Stimulated activated CD8-positive, alpha-beta memory T cell treated with anti-CD3 and anti-CD28 coated beads, Interleukin-4, amount 100 ng/mL, for 1 hour (primary cell): ENCODE measurements around the gene NCOR1.
"Not testable (repeated sequence)": the region's sequence is repeated elsewhere in the genome, so short reads cannot be mapped to it uniquely, and the experiment has no call there.

Experiments used
- DNase-seq, 2 donors: peaks; one replicate each; pipeline ENCODE4 v3.0.0-alpha.2; 2020; ENCODE audit warnings: low read depth in 2 of 2, low spot score in 1 of 2

NCOR1 gene

GRCh38 chr17:16215965-16216316, 607 bp upstream of the NCOR1 start:
- no peak for DNase-seq

GRCh38 chr17:16215002-16215272, 397 bp downstream of the NCOR1 start:
- DNase-seq, result no peak

GRCh38 chr17:16214190-16215001, 938 bp downstream of the NCOR1 start:
- no peak for DNase-seq

GRCh38 chr17:16212793-16213192, 2.5 kb downstream of the NCOR1 start:
- DNase-seq, result no peak

GRCh38 chr17:16211590-16211989, 3.7 kb downstream of the NCOR1 start:
- DNase-seq, result no peak

GRCh38 chr17:16204763-16205162, 10.6 kb downstream of the NCOR1 start:
- not testable (repeated sequence) for DNase-seq

- DNase-seq, result not testable (repeated sequence)
Observed at GRCh38 chr17:16202554-16203500, 12.5 kb downstream of the NCOR1 start.

GRCh38 chr17:16201693-16202131, 13.6 kb downstream of the NCOR1 start:
- not testable (repeated sequence) for DNase-seq

GRCh38 chr17:16199093-16199492, 16.2 kb downstream of the NCOR1 start:
- DNase-seq, result no peak

- no peak for DNase-seq
Observed at GRCh38 chr17:16197276-16197675, 18.1 kb downstream of the NCOR1 start.

- not testable (repeated sequence) for DNase-seq
Observed at GRCh38 chr17:16194307-16194835, 21.0 kb downstream of the NCOR1 start.

GRCh38 chr17:16191604-16192003, 23.7 kb downstream of the NCOR1 start:
- DNase-seq, result no peak

GRCh38 chr17:16190703-16191360, 24.5 kb downstream of the NCOR1 start:
- DNase-seq, result no peak

GRCh38 chr17:16189791-16190348, 25.5 kb downstream of the NCOR1 start:
- no peak for DNase-seq

- DNase-seq, result no peak
Observed at GRCh38 chr17:16187642-16188041, 27.7 kb downstream of the NCOR1 start.

- no peak for DNase-seq
Observed at GRCh38 chr17:16181581-16181980, 33.8 kb downstream of the NCOR1 start.

- no peak for DNase-seq
Observed at GRCh38 chr17:16178836-16179235, 36.5 kb downstream of the NCOR1 start.

GRCh38 chr17:16171613-16172012, 43.7 kb downstream of the NCOR1 start:
- no peak for DNase-seq

- DNase-seq, result not testable (repeated sequence)
Observed at GRCh38 chr17:16166766-16167165, 48.6 kb downstream of the NCOR1 start.

GRCh38 chr17:16158714-16159113, 56.6 kb downstream of the NCOR1 start:
- no peak for DNase-seq

- DNase-seq, result no peak
Observed at GRCh38 chr17:16155536-16155935, 59.8 kb downstream of the NCOR1 start.
